ENCODE results near the gene LRRC56.

The LRRC56 gene

GRCh38 chr11:577611-577894, 40.2 kb downstream of the LRRC56 start:
- DNase-seq: no peak

DNA sequence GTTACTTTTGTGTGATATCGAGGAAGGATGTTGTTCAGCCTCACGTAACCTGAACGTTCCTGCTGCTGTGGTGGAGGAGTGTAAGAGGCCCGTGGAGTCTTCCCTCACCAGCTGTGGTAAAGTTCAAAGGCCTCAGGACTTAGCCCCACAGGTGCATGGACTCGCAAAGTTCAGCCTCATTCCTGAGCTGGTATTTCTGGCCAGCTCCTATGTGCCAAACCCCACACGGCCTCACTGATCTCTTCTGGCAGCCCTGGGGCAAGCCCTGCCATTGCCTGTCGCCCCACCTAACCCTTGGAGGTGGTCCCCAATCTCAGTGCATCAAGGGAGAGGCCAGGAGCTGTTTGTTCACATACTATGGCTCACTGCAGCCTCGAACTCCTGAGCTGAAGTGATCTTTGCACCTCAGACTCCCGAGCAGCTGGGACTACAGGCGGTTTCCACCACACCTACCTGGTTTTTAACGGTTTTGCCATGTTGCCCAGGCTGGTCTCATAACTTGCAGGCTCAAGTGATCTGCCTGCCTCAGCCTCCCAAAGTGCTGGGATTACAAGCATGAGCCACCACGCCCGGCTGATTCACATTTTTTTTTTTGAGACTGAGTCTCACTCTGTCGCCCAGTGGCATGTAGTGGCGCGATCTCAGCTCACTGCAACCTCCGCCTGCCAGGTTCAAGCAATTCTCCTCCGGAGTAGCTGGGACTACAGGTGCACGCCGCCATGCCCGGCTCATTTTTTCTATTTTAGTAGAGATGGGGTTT, 41.1 kb downstream of the LRRC56 start:
- DNase-seq: no peak

DNA sequence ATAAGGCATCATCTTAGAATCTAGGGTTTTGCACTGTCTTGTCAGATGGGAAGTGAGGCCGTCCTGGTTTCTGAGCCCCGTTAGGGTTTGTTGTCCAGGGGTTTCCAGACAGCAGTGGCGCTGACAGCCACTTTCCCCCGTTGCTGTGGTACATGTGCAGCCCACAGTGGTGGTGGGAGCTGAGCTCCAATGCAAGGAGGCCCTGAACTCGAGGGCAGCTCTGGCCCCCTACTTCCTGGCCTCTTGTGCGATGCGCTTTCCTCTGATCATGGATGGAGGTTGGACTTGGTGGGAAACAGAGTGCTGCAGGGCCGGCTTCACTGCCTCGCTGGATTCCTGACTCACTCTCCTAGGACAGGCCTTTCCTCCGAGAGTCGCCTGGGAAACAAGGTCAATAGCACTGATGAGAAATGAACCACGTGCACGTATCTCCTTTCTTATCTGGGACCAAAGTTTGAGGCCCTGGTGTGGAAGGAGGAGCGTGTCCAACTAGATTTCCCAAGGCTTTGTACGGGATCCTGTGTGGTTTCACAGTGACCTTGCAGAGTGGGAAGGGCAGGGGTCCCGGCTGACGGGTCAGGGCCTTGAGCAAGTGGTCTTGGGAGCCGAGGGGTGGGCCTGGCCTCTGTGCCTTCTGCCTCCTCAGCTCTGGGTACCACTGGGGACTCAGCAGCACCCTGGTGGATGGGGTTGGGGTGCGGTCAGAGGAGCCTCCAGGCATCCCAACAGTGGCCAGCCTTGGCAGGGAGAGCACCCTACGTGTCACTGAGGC, 42.7 kb downstream of the LRRC56 start:
- DNase-seq: no peak

DNA sequence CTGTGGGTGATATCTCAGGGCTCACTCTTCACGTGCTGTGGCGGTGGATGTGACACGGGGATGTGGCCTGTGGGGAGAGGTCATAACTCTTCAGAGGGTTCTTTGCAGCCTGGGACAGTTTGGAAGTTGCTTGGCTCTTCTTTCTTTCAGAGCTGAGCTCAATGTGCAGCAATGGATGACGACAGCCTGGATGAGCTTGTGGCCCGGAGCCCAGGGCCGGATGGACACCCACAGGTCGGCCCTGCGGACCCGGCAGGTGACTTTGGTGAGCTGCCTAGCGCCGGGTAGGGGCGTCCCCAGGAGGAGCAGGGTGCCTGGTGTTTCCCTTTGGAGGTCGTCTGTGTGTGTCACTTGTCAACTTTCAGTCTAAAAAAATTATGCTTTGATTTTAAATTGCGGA, 44.0 kb downstream of the LRRC56 start:
- DNase-seq: no peak

DNA sequence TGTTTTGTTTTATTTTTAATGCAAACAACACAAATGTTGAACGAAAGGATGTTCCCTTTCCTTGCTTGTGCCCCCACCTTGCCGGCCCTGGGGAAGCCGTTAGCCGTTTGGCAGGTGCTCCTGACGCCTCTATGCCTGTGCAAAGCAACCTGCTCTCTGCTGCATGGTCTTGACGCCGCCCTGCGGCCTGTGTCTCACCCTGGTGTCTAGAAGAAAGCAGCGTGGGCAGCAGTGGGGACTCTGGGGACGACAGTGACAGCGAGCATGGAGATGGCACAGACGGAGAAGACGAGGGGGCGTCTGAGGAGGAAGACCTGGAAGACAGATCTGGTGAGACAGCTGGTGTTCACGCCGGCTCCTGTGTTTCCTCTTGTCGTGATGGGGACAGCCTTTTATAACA, 44.4 kb downstream of the LRRC56 start:
- no peak for DNase-seq

GRCh38 chr11:584287-584686, 47.0 kb downstream of the LRRC56 start:
- DNase-seq: no peak

DNA sequence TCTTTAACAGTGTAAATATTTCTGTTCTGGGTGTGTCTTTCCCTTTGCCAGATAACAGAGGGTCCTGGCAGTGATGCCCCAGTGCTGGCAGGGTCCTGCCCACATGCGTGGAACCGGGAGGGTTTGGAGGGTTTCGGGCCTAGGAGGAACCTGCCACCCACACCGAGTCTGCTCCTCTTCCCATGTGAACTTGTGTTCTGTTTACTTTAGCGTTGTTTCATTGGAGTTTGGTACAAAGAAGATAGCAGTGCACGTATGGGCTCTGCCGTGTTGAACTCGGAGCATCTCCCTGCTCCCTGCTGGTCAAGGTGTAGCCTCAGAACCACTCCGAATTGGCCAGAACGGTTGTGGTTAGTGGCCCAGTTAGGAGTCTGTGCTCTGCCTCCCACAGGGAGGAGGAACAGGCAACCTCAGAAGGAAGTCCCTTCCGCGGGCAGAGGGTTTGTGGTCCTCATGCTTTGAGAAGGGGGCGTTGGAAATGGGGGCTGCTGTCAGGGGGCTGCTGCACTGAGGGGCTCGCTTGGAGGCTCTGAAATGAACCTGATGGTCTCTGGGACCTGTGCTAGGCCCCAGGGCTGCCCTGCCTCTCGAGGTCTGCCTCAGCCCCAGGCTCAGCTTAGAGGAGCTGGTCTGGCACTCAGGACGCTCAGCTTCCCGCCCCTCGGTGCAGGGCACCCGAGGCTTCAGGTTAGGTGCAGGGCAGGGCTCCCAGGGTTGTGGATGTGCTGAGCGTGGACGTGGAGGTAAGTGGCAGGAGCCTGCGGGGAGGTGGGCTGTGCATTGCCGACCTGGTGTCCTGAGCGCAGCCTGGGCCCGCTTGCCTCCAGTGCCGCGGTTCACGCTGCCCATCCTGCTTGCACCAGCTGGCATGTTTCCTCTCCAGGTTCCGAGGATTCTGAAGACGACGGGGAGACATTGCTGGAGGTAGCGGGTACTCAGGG, 49.3 kb downstream of the LRRC56 start:
- no peak for DNase-seq

DNA sequence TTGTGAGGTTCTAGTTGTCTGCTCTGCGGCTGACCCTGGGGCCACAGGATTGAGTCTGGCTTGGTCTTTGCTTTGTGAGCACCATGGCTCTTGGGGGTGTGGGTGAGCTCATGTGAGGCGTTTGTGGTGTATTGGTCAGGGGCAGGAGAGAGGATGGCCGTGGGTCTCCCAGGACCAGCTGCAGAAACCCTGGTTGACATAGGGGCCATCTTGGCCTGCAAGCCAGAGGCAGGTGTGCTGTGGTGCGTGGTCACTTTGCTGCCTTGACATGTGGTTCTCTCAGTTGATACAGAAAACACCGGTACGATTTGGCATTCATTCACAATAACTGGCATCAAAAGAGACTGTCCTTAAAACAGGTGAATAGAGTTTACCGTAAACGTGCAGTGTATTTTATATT, 50.2 kb downstream of the LRRC56 start:
- no peak for DNase-seq

DNA sequence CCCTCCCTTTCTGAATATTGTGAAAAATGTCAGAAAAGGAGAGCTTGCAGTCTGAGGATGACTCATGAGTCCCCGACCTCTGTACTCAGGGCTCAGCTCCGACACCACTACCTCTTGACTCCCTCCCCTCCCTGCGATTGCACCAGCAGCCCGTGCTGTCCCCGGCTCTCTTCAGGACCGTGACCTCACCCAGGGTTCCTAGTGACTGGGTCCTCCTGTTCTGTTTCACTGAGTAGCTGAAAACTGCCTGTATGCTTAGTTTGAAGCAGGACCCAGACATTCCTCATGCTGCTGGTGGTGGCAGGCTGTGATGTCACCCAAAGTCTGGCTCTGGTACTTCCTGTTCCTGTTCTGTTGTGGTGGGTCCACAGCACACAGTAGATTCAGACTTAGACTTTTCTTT, 50.7 kb downstream of the LRRC56 start:
- DNase-seq: no peak

DNA sequence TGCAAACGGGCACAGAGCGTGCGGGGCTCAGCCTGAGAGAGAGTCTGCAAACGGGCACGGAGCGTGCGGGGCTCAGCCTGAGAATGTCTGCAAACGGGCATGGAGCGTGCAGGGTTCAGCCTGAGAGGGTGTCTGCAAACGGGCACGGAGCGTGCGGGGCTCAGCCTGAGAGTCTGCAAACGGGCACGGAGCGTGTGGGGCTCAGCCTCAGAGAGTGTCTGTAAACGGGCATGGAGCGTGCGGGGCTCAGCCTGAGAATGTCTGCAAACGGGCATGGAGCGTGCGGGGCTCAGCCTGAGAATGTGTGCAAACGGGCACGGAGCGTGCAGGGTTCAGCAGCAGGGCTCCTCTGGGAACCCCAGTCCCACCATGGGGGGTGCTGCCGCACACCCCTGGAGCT, 52.5 kb downstream of the LRRC56 start:
- DNase-seq: no peak

DNA sequence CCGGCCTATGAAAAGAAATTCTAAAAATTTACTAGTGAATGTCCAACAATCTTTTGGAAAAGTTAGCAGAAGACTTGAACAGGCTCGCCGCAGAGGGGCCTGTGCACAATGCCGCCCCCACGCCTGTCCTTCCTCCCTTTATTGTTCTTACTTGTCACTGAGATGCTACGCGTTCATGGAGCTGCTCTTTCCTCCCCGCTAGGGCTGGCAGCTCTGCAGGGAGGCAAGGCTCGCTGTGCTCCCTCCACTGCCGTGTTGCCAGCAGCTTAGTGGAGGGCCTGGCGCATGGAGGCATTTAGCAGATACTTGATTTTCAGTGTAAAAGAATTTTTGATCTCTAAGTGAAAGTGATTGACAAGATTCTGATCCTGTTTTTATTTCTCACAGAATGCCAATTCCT, 53.7 kb downstream of the LRRC56 start:
- no peak for DNase-seq

DNA sequence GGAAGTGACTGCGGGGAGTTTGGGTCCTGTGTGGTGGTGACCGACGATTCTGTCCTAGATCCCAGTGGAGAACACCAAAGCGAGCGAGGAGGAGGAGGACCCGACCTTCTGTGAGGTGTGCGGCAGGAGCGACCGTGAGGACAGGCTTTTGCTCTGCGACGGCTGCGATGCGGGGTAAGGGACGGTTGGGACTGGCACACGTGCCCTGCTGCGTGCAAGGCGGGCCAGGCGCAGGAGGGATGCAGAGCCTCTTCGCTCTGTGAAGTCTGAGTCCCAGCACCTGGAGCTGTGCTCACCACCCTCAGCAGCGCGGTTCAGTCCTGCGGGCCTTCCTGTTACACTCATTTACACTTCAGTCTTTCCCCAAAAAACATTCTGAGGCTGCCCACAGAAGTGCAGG, 55.2 kb downstream of the LRRC56 start:
- DNase-seq: no peak

GRCh38 chr11:592918-593317, 55.6 kb downstream of the LRRC56 start:
- DNase-seq: no peak

GRCh38 chr11:593347-593746, 56.0 kb downstream of the LRRC56 start:
- no peak for DNase-seq

GRCh38 chr11:595400-595799, 58.1 kb downstream of the LRRC56 start:
- DNase-seq: no peak

GRCh38 chr11:596374-596773, 59.0 kb downstream of the LRRC56 start:
- DNase-seq: no peak

DNA sequence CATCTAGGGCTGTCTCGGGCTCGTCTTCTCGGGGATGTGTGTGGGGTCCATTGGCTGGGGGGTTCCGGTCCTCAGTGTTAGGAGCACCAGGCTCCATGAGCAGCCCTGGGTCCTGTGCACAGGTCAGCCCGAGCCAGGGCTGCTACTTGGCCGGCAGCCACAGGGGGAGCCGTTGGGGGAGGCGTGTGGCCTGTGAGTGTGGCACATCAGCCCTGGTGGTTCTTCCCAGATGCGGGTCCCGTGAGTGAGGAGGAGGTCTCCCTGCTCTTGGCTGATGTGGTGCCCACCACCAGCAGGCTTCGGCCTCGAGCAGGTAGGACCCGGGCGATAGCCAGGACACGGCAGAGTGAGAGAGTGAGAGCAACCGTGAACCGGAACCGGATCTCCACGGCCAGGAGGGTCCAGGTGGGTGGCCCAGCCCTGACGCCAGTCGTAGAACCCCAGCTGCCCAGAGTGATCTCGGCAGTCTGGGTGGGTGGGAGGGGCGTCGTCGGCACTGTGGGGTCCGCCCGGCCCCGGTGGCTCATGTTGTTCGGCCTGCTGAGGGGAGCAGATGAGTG, 59.9 kb downstream of the LRRC56 start:
- no peak for DNase-seq

- no peak for DNase-seq
Observed at GRCh38 chr11:598005-598680, 60.8 kb downstream of the LRRC56 start.

GRCh38 chr11:601573-602245, 64.4 kb downstream of the LRRC56 start:
- no peak for DNase-seq

DNA sequence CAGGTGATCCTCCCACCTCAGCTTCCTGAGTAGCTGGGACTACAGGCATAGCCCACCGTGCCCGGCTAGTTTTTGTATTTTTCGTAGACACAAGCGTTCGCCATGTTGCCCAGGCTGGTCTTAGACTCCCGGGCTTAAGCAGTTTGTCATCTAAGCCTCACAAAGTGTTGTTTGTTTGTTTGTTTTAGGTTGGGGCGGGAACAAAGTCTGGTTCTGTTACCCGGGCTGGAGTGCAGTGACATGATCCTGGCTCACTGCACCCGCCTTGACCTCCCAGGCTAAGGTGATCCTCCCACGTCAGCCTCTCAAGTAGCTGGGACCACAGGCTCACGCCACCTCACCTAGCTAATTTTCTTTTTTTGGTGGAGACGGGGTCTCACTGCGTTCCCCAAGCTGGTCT, 65.8 kb downstream of the LRRC56 start:
- no peak for DNase-seq

Measured in SW 1271 (cell line).